SK-N-SH (cell line): ENCODE data around the gene GGA2. TPM values are rescaled to one million over a fixed set of nuclear protein-coding genes. Genes with fewer than 3 reads are reported as not detected.
A peak's percentile ranks its signal among the peaks of the same experiment; 100 is the strongest.

Experiments
- CTCF ChIA-PET: fragments of 300-600, 350-600 bp; formaldehyde crosslinking; extraction: SDS; loops from one replicate; lab custom pipeline; 2021; lab: Yijun Ruan, JAX
- POLR2A ChIA-PET: fragments of 350-600 bp; sonication (Branson Sonifier 250); formaldehyde crosslinking; extraction: SDS; loops from one replicate; lab custom pipeline; 2020; ENCODE audit warnings: antibody characterized with exemption, inconsistent platforms; lab: Yijun Ruan, JAX
- DNase-seq: peaks from one replicate; pipeline ENCODE4 v3.0.0; 2012
- H2AFZ ChIP-seq: fragments of 200-600 bp; sonication (generic); 2 replicates; pipeline ENCODE4 v1.8.1; 2016; ENCODE audit warnings: antibody characterized with exemption, mild to moderate bottlenecking, low read depth
- H3F3A ChIP-seq: fragments of 200-600 bp; sonication (generic); replicated peaks from 2 replicates; pipeline ENCODE3; 2016; ENCODE audit warnings: antibody characterized with exemption, mild to moderate bottlenecking; ENCODE audit not compliant: insufficient read depth
- H3K27ac ChIP-seq, 2 experiments: fragments of 200-500 bp in 1 of 2; fragments of 200-600 bp in 1 of 2; sonication (Bioruptor generic) in 1 of 2; sonication (generic), shearing (Covaris generic) in 1 of 2; 2 replicates each; pipeline versions ENCODE4 v1.5.1 to v1.6.1; 2014 to 2016; ENCODE audit warnings: low read depth in 2 of 2, inconsistent platforms in 1 of 2, low read length in 1 of 2, mild to moderate bottlenecking in 1 of 2, mixed read lengths in 1 of 2
- H3K27me3 ChIP-seq: fragments of 200-600 bp; sonication (generic), shearing (Covaris generic); 2 replicates; pipeline ENCODE4 v1.6.1; 2016; ENCODE audit warnings: mixed run types; ENCODE audit not compliant: insufficient read depth
- H3K36me3 ChIP-seq, 2 experiments: fragments of 200-500 bp in 1 of 2; fragments of 200-600 bp in 1 of 2; sonication (Bioruptor generic) in 1 of 2; sonication (generic) in 1 of 2; replicated peaks in 1 of 2; 2 replicates each; pipeline versions ENCODE3 to v1.5.1; 2014 to 2016; ENCODE audit warnings: low read length in 1 of 2, mild to moderate bottlenecking in 1 of 2; ENCODE audit not compliant: insufficient read depth in 2 of 2, control insufficient read depth in 1 of 2
- H3K4me1 ChIP-seq, 2 experiments: fragments of 200-500 bp in 1 of 2; fragments of 200-600 bp in 1 of 2; sonication (Bioruptor generic) in 1 of 2; sonication (generic), shearing (Covaris generic) in 1 of 2; 2 replicates each; pipeline versions ENCODE4 v1.5.1 to v1.6.1; 2014 to 2016; ENCODE audit warnings: low read depth in 1 of 2, low read length in 1 of 2, mixed run types in 1 of 2; ENCODE audit not compliant: insufficient read depth in 2 of 2, control insufficient read depth in 1 of 2
- H3K4me2 ChIP-seq: fragments of 200-600 bp; sonication (generic), shearing (Covaris generic); 2 replicates; pipeline ENCODE4 v1.6.1; 2017; ENCODE audit warnings: mixed run types
- H3K4me3 ChIP-seq, 2 experiments: fragments of 200-500 bp in 1 of 2; fragments of 200-600 bp in 1 of 2; sonication (Bioruptor generic) in 1 of 2; sonication (generic), shearing (Covaris generic) in 1 of 2; 2 replicates each; pipeline versions ENCODE4 v1.5.1 to v1.8.1; 2014 to 2016; ENCODE audit warnings: low read depth in 2 of 2, inconsistent platforms in 1 of 2, low read length in 1 of 2, mild to moderate bottlenecking in 1 of 2, mixed read lengths in 1 of 2, moderate library complexity in 1 of 2
- H3K79me2 ChIP-seq: fragments of 200-600 bp; sonication (generic); 2 replicates; pipeline ENCODE4 v1.8.1; 2017; ENCODE audit warnings: mild to moderate bottlenecking; ENCODE audit not compliant: insufficient read depth
- H3K9ac ChIP-seq: fragments of 200-600 bp; sonication (generic); 2 replicates; pipeline ENCODE4 v1.6.1; 2017; ENCODE audit warnings: mixed run types
- H3K9me2 ChIP-seq: fragments of 200-600 bp; sonication (generic); 2 replicates; pipeline ENCODE4 v1.6.1; 2017; ENCODE audit warnings: mixed run types
- H3K9me3 ChIP-seq: fragments of 200-600 bp; sonication (generic); 2 replicates; pipeline ENCODE4 v1.6.1; 2017; ENCODE audit warnings: mixed run types, mild to moderate bottlenecking, moderate library complexity
- H4K20me1 ChIP-seq: fragments of 200-600 bp; sonication (generic); 2 replicates; pipeline ENCODE4 v1.6.1; 2017; ENCODE audit warnings: mild to moderate bottlenecking, mixed run types; ENCODE audit not compliant: insufficient read depth
- CHD2 ChIP-seq: fragments of 150-350 bp; IDR thresholded peaks from 2 replicates; pipeline ENCODE4 v1.6.1; 2018; ENCODE audit warnings: low read length; ENCODE audit not compliant: partially characterized antibody
- EP300 ChIP-seq, 2 experiments: IDR thresholded peaks; 2 replicates each; pipeline versions ENCODE4 v1.4.0 to v1.6.1; 2012; ENCODE audit warnings: borderline replicate concordance in 1 of 2, low read depth in 1 of 2, low read length in 1 of 2
- GABPA ChIP-seq: IDR thresholded peaks from 2 replicates; pipeline ENCODE4 v1.4.0; 2012; ENCODE audit warnings: low read depth, mild to moderate bottlenecking
- GATA2 ChIP-seq: sonication (generic); formaldehyde crosslinking; IDR thresholded peaks from 2 replicates; pipeline ENCODE4 v1.5.0; 2020; ENCODE audit warnings: mild to moderate bottlenecking, missing genetic modification reagents
- JUND ChIP-seq: IDR thresholded peaks from 2 replicates; pipeline ENCODE4 v1.4.0; 2012
- RCOR1 ChIP-seq: fragments of 150-350 bp; IDR thresholded peaks from 2 replicates; pipeline ENCODE4 v1.6.1; 2017; ENCODE audit warnings: antibody characterized with exemption, low read length
- RXRA ChIP-seq: IDR thresholded peaks from 2 replicates; pipeline ENCODE4 v1.4.0; 2012; ENCODE audit warnings: low read depth, mild to moderate bottlenecking, borderline replicate concordance
- TAF1 ChIP-seq: IDR thresholded peaks from 2 replicates; pipeline ENCODE4 v1.6.1; 2012; ENCODE audit warnings: low read depth, mild to moderate bottlenecking, low read length, moderate library complexity, borderline replicate concordance
- WGBS: methylation state at CpG from one replicate; pipeline ENCODE4 v1.1.6; 2017; ENCODE audit warnings: low lambda C conversion rate; 5-methylcytosine and 5-hydroxymethylcytosine counted together
- polyA plus RNA-seq, 3 experiments: library from polyadenylated mRNA; depleted of rRNA; stranded (reverse); fragments of >200 nt; gene quantifications; 2 replicates each; pipeline ENCODE4 v1.2.3, GENCODE V29; 2012
- TF ChIP-seq, protein P1 (sequence below): IDR thresholded peaks from 2 replicates; pipeline ENCODE4 v1.4.0; 2012; ENCODE audit warnings: low read depth, borderline replicate concordance
- TF ChIP-seq, protein P2 (sequence below): fragments of 150-350 bp; IDR thresholded peaks from 2 replicates; pipeline ENCODE4 v1.6.1; 2017; ENCODE audit warnings: antibody characterized with exemption, low read length, low read depth, borderline replicate concordance
- TF ChIP-seq, protein P3 (sequence below): fragments of 200-600 bp; sonication (generic); IDR thresholded peaks from 2 replicates; pipeline ENCODE4 v1.6.1; 2017; ENCODE audit warnings: antibody characterized with exemption, mild to moderate bottlenecking, moderate library complexity

GGA2 gene
- polyA plus RNA-seq, 1 of the 3 experiments (the other 2 are of a cell fraction): 23.4 TPM

DNA sequence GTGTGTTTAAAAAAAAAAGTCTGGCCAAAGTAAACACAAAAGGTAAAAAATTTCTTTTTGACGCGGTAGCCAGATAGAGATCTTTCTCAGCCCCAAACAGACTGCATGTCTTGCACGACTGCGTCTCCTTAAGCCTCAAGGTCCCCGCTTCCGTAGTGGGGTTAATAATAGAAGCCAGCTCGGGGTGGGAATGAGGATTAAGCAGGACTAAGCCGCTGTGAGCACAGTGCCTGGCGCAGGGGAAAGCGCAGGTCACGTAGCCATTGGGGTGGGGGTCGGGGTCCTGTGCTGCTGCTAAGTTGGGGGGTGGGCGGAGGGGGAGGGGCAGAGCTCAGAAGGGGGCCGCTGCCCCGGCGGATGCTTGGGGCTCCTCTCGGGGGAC lies 521 bp downstream of the GGA2 start:
- Histone ChIP-seq H3K27me3 (no peaks in the 10 kb centered on the region), H2AFZ (no peak overlapping the region), H3K4me2 (peak overlapping the region; percentile 99), H3K36me3 (no peaks in the 10 kb centered on the region), H3K4me3 (peak overlapping the region; percentile 64 to 75), H4K20me1 (peaks cover 45% of the 10 kb centered on the region), H3K4me1 (peaks cover 6 to 9% of the 10 kb centered on the region in 2 experiments; a peak in 2 of 4 replicates), H3K9me3 (no peaks in the 10 kb centered on the region), H3K9me2 (no peaks in the 10 kb centered on the region), H3F3A (peaks cover 10% of the 10 kb centered on the region), H3K27ac (peak overlapping the region; percentile 12 to 40), H3K9ac (peak overlapping the region; percentile 80), H3K79me2 (peaks cover 50% of the 10 kb centered on the region)
- ChIA-PET POLR2A (no interaction called here), CTCF (interaction anchor here (1.1 to 1.8 kb wide), 5 partner anchors 10 to 169 kb away, joined by 3 to 5 read pairs (median 4); partner anchors contain the start of genes PLK1 and UBFD1)
- DNase-seq: no peak
- 3% methylated on average over 12 of the region's 17 CpGs for WGBS
- TF ChIP-seq, protein P1, sequence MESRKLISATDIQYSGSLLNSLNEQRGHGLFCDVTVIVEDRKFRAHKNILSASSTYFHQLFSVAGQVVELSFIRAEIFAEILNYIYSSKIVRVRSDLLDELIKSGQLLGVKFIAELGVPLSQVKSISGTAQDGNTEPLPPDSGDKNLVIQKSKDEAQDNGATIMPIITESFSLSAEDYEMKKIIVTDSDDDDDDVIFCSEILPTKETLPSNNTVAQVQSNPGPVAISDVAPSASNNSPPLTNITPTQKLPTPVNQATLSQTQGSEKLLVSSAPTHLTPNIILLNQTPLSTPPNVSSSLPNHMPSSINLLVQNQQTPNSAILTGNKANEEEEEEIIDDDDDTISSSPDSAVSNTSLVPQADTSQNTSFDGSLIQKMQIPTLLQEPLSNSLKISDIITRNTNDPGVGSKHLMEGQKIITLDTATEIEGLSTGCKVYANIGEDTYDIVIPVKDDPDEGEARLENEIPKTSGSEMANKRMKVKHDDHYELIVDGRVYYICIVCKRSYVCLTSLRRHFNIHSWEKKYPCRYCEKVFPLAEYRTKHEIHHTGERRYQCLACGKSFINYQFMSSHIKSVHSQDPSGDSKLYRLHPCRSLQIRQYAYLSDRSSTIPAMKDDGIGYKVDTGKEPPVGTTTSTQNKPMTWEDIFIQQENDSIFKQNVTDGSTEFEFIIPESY: no peak
- TF ChIP-seq RCOR1 (no peak), GABPA (no peak), RXRA (no peak), CHD2 (no peak), EP300 (IDR thresholded peaks at IDR 0.05; ENCODE audit: borderline replicate concordance in 1 of 2, low read depth in 1 of 2, low read length in 1 of 2) (no peak), JUND (no peak)
- TF ChIP-seq, protein P2, sequence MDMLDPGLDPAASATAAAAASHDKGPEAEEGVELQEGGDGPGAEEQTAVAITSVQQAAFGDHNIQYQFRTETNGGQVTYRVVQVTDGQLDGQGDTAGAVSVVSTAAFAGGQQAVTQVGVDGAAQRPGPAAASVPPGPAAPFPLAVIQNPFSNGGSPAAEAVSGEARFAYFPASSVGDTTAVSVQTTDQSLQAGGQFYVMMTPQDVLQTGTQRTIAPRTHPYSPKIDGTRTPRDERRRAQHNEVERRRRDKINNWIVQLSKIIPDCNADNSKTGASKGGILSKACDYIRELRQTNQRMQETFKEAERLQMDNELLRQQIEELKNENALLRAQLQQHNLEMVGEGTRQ: no peak

DNA sequence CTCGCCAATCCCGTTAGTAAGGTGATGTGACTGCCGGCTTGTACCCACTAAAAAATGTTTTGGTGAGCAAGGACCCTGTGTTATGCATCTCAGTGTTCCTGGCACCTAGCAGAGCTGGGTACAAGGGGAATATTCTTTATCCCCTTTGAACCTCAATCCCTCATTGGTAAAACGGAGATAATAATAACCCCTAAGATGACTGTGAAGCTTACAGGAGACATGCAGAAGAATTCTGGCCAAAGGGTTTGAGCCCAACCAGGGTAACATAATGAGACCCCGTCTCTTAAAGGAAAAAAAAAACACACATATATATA lies 896 bp downstream of the GGA2 start:
- TF ChIP-seq TAF1 (no peak), GATA2 (no peak)
- TF ChIP-seq, protein P3, sequence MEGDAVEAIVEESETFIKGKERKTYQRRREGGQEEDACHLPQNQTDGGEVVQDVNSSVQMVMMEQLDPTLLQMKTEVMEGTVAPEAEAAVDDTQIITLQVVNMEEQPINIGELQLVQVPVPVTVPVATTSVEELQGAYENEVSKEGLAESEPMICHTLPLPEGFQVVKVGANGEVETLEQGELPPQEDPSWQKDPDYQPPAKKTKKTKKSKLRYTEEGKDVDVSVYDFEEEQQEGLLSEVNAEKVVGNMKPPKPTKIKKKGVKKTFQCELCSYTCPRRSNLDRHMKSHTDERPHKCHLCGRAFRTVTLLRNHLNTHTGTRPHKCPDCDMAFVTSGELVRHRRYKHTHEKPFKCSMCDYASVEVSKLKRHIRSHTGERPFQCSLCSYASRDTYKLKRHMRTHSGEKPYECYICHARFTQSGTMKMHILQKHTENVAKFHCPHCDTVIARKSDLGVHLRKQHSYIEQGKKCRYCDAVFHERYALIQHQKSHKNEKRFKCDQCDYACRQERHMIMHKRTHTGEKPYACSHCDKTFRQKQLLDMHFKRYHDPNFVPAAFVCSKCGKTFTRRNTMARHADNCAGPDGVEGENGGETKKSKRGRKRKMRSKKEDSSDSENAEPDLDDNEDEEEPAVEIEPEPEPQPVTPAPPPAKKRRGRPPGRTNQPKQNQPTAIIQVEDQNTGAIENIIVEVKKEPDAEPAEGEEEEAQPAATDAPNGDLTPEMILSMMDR: no peak

More for the DNA sequence above, 896 bp downstream of the GGA2 start:
- H3K36me3 ChIP-seq: no peaks in the 10 kb centered on the region
- H3K9me2 ChIP-seq: no peaks in the 10 kb centered on the region
- ChIA-PET POLR2A (no interaction called here), CTCF (interaction anchor here (1.1 to 1.8 kb wide), 5 partner anchors 9 to 169 kb away, joined by 3 to 5 read pairs (median 4); partner anchors contain the start of genes PLK1 and UBFD1)
- H3K4me2 ChIP-seq: peak overlapping the region; percentile 99
- peak overlapping the region; percentile 64 to 75 for H3K4me3 ChIP-seq
- no peaks in the 10 kb centered on the region for H3K27me3 ChIP-seq
- peaks cover 12% of the 10 kb centered on the region for H3F3A ChIP-seq
- H2AFZ ChIP-seq: no peak overlapping the region
- DNase-seq: no peak
- H3K9ac ChIP-seq: peak overlapping the region; percentile 80
- H3K4me1 ChIP-seq: peaks cover 9 to 13% of the 10 kb centered on the region in 2 experiments; a peak in 2 of 4 replicates
- WGBS: 40% methylated on average over 5 of the region's 5 CpGs
- no peaks in the 10 kb centered on the region for H3K9me3 ChIP-seq
- peaks cover 54% of the 10 kb centered on the region for H3K79me2 ChIP-seq
- peaks cover 48% of the 10 kb centered on the region for H4K20me1 ChIP-seq
- H3K27ac ChIP-seq: no peak overlapping the region
